Left lung (tissue), 10 donors: Measurements from ENCODE around the gene DRG2. TPM values are rescaled to one million over a fixed set of nuclear protein-coding genes. Genes with fewer than 3 reads are reported as not detected.

Experiments
- ATAC-seq: fragments of 200-7000 bp; cut with Tn5 transposase; one replicate; pipeline ENCODE4 v1.9.1; 2020; ENCODE audit warnings: moderate library complexity
- DNase-seq, 4 donors: peaks; one replicate each; pipeline ENCODE4 v3.0.0-alpha.2; 2013 to 2020
- H3K27ac ChIP-seq, 2 donors: fragments of 200-600 bp; sonication (generic) in 1 of 2; one replicate each; pipeline versions ENCODE4 v1.5.0 to v1.8.0; 2020 to 2021
- H3K27me3 ChIP-seq, 2 donors: fragments of 200-600 bp; sonication (generic) in 1 of 2; one replicate each; pipeline versions ENCODE4 v1.5.0 to v1.8.0; 2020 to 2021
- H3K36me3 ChIP-seq, 2 donors: fragments of 200-600 bp; sonication (generic) in 1 of 2; one replicate each; pipeline versions ENCODE4 v1.5.0 to v1.8.0; 2020 to 2021
- H3K4me1 ChIP-seq, 2 donors: fragments of 200-600 bp; one replicate each; pipeline ENCODE4 v1.8.0; 2021
- H3K4me3 ChIP-seq, 2 donors: fragments of 200-600 bp; sonication (generic) in 1 of 2; one replicate each; pipeline versions ENCODE4 v1.5.0 to v1.8.0; 2020 to 2021; ENCODE audit warnings: mild to moderate bottlenecking in 1 of 2
- H3K9me3 ChIP-seq, 2 donors: fragments of 200-600 bp; sonication (generic) in 1 of 2; one replicate each; pipeline versions ENCODE4 v1.5.0 to v1.8.0; 2020 to 2021
- intact Hi-C, 2 donors: fragments of 100-400 bp; cut with DNase I; formaldehyde crosslinking; loops; one replicate each; pipeline versions ENCODE4 v1.11.2 to v1.14.2; 2022
- polyA plus RNA-seq, 6 donors: library from polyadenylated mRNA; unstranded; fragments of 120-200 nt; gene quantifications; one replicate each; pipeline ENCODE4 v1.2.1, GENCODE V29; 2013; ENCODE audit not compliant: insufficient read length in 6 of 6
- total RNA-seq, 2 donors: library from RNA; stranded (reverse); fragmentation: NEBNext Ultra II Directional; extraction: Animal tissue kit (Norgen Biotek cat#: 25700); gene quantifications; one replicate each; pipeline ENCODE4 v1.2.1, GENCODE V29; 2021
- TF ChIP-seq, protein P1 (sequence below), 2 donors: fragments of 200-600 bp; sonication (generic) in 1 of 2; IDR thresholded peaks; one replicate each; pipeline versions ENCODE4 v1.5.0 to v1.8.0; 2021; ENCODE audit warnings: antibody characterized with exemption in 2 of 2
- donor health status: DM: no; HTN: yes; CAD: no.
- donor health status: DM: no; HTN: no; CAD: no.

DRG2 gene
- total and polyA plus RNA-seq, 8 donors, result 30.1 to 48.2 (median 38.2) TPM

GRCh38 chr17:18107061-18107790, 19.5 kb downstream of the DRG2 start:
- ATAC-seq, result no peak
- intact Hi-C loops, result no loop called here
- Histone ChIP-seq H3K27me3 (no peaks in the 10 kb centered on the region), H3K9me3 (no peaks in the 10 kb centered on the region), H3K36me3 (peaks cover 0 to 52% of the 10 kb centered on the region in 2 donors), H3K27ac (no peak overlapping the region), H3K4me1 (no peaks in the 10 kb centered on the region), H3K4me3 (no peak overlapping the region)
- no peak for DNase-seq
- TF ChIP-seq, protein P1, sequence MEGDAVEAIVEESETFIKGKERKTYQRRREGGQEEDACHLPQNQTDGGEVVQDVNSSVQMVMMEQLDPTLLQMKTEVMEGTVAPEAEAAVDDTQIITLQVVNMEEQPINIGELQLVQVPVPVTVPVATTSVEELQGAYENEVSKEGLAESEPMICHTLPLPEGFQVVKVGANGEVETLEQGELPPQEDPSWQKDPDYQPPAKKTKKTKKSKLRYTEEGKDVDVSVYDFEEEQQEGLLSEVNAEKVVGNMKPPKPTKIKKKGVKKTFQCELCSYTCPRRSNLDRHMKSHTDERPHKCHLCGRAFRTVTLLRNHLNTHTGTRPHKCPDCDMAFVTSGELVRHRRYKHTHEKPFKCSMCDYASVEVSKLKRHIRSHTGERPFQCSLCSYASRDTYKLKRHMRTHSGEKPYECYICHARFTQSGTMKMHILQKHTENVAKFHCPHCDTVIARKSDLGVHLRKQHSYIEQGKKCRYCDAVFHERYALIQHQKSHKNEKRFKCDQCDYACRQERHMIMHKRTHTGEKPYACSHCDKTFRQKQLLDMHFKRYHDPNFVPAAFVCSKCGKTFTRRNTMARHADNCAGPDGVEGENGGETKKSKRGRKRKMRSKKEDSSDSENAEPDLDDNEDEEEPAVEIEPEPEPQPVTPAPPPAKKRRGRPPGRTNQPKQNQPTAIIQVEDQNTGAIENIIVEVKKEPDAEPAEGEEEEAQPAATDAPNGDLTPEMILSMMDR (IDR thresholded peaks at IDR 0.05), result no peak

DNA sequence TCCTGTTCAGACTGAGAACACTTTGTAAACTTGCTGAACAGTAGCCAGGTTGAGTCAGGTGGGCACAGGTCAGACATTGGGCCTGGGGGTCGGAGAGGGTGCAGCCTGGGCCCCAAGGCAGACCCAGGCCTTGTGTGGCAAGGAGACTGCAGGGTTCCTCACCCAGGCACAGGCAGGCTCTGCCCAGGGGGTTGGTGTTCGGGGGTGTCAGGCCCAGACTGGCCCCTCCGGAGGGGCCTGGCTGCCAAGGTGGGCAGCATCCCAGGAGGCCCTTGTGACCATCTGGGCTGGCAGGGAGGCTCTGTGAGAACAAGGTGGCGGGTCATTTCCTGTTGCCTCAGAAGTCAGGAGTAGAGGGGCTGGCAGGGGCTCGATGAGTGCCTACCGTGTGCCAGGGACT, 20.2 kb downstream of the DRG2 start:
- DNase-seq (no peak), ATAC-seq (no peak)
- Histone ChIP-seq H3K36me3 (peaks cover 0 to 49% of the 10 kb centered on the region in 2 donors), H3K4me3 (no peak overlapping the region), H3K27me3 (no peaks in the 10 kb centered on the region), H3K27ac (no peak overlapping the region), H3K4me1 (no peaks in the 10 kb centered on the region), H3K9me3 (no peaks in the 10 kb centered on the region)
- intact Hi-C loops, result no loop called here
- TF ChIP-seq, protein P1 (IDR thresholded peaks at IDR 0.05), result no peak

DNA sequence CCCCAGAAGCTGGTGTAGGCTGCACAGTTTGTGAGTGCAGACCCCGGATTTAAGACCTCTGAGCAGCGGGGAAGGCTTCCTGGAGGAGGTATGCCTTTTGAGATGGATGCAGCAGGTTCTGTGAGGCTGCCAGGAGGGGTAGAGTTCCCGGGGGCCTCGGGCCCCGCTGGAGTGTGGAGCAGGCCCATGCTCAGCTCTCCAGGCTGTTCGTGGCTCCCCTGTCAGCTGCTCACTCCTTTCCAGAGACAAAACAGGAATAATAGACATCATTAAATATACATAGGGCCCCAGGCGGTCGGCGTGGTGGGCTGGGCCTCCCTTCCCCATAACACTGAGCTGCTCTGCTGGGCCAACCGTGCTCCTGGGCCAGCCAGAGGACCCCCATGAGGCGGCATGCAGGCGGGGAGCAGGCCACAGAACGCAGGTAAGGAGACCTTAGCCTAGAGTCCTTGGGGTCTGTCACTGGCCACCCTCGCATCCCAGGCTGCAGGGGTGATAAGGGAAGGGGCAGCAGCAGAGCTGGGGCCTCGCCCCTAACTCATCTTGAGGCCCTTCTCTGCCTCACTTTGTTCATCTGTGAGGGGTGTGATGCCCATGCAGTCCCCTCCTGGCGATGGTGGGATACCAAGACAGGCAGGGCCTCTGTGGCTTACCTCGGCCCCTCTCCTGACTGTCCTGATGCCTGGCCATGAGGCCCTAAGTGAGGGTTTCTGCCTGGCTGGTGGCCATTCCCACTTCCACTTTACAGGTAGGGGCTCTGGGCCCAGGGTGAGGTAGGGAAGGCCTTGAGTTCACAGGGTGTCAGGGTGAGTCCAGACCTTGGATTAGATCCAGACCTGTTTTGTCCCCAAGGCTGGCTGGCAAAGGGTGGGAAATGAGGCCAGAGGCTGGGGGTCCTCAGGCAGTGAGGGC, 20.9 kb downstream of the DRG2 start, which contains the start of gene MYO15A:
Gene MYO15A, plus strand, starts transcription at position 356 of the 912 bp plus-strand sequence. CDS start 10,045 bp downstream, outside the sequence.
- no peaks in the 10 kb centered on the region for H3K27me3 ChIP-seq
- no peaks in the 10 kb centered on the region for H3K9me3 ChIP-seq
- ATAC-seq (no peak), DNase-seq (no peak)
- no peak within 1 kb of the TSS for H3K27ac ChIP-seq
- TF ChIP-seq, protein P1 (IDR thresholded peaks at IDR 0.05), result no peak
- H3K36me3 ChIP-seq, result peaks cover 0 to 42% of the 10 kb centered on the region in 2 donors
- H3K4me3 ChIP-seq, result no peak within 1 kb of the TSS
- intact Hi-C loops, result no loop called here
- no peaks in the 10 kb centered on the region for H3K4me1 ChIP-seq

DNA sequence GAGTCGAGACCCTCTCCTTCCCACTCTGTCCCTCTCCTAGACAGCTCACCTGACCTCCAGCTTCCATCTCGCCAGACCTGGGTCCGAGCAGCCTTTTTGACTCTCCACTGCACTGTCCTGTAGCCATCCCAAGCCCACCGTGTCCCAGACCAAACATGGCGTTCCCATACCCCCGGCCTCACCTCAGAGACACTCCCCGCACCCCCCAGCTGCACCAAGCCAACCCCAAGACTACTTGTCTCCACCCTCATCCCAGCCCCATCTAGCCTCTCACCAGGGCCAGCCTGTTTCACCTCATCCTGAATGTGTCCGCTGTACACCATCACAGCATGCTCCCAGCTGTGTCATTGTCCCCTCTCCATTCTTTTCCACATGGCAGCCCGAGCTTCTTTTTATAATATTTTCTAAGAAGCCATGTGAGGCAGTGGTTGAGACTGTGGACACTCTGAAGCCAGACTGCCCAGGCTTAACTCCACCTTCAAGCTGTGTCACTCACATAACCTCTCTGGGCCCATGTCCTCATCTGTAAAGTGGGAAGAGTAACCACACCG, 22.3 kb downstream of the DRG2 start:
- intact Hi-C loops, result no loop called here
- H3K4me1 ChIP-seq, result no peaks in the 10 kb centered on the region
- no peaks in the 10 kb centered on the region for H3K9me3 ChIP-seq
- ATAC-seq (no peak), DNase-seq (no peak)
- TF ChIP-seq, protein P1 (IDR thresholded peaks at IDR 0.05), result no peak
- no peak overlapping the region for H3K27ac ChIP-seq
- no peak overlapping the region for H3K4me3 ChIP-seq
- no peaks in the 10 kb centered on the region for H3K27me3 ChIP-seq
- H3K36me3 ChIP-seq, result peaks cover 0 to 29% of the 10 kb centered on the region in 2 donors
